Measurements from ENCODE around the gene SCYGR2.

Gene SCYGR2

DNA sequence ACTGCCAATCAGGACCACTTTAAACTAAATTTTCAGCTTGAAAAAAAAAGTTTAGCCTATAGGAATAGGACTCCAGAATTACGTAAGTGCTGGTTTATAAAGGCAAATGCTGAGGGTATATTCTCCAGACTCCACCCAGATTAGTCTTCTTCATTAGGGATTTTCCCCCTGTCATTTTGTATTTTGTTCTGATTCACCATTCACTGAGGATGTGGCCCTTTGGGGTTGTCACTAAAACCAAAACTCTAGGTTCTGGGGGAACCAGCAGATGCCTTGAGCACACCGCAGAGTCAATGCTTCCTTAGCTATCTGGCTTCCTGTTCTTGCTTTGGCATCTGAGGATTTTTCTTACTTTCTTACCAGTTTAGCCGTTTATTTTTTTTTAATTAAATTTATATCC, 29.1 kb downstream of the SCYGR2 start:
- Histone ChIP-seq H3K4me3 (ENCODE audit: low read depth, low read length) (no peak overlapping the region), H3K27ac (no peak overlapping the region), H3K36me3 (replicated peaks) (no peaks in the 10 kb centered on the region), H3K27me3 (replicated peaks) (no peaks in the 10 kb centered on the region)
- in situ Hi-C loops (cut with HindIII; ENCODE audit: low pct_ligation_motif_present, low sequenced_read_pairs) = no loop called here
- TF ChIP-seq, protein P1, sequence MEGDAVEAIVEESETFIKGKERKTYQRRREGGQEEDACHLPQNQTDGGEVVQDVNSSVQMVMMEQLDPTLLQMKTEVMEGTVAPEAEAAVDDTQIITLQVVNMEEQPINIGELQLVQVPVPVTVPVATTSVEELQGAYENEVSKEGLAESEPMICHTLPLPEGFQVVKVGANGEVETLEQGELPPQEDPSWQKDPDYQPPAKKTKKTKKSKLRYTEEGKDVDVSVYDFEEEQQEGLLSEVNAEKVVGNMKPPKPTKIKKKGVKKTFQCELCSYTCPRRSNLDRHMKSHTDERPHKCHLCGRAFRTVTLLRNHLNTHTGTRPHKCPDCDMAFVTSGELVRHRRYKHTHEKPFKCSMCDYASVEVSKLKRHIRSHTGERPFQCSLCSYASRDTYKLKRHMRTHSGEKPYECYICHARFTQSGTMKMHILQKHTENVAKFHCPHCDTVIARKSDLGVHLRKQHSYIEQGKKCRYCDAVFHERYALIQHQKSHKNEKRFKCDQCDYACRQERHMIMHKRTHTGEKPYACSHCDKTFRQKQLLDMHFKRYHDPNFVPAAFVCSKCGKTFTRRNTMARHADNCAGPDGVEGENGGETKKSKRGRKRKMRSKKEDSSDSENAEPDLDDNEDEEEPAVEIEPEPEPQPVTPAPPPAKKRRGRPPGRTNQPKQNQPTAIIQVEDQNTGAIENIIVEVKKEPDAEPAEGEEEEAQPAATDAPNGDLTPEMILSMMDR (IDR thresholded peaks at IDR 0.05; ENCODE audit: low read depth, low read length, missing control alignments) = no peak
- no peak for DNase-seq

DNA sequence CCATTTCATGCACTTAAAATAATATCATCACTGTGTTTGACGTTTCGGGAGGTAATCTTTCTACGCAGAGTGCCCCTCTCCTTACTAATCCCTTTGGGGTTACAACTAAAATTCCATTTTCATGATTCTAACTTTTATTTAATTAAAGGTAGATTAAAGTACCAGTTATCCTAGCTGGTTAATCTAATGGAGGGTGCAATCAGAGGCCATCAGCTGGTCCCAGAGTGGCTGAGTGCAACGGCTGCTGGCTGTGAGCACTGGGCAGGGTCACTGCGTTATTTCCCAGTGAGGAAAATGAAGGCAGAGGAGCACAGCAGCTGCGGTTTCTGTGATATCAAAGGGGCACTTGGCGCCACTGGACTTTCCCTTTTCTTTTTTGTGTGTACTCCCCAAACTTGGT, 30.7 kb downstream of the SCYGR2 start:
- Histone ChIP-seq H3K4me3 (ENCODE audit: low read depth, low read length) (no peak overlapping the region), H3K27ac (no peak overlapping the region), H3K36me3 (replicated peaks) (no peaks in the 10 kb centered on the region), H3K27me3 (replicated peaks) (no peaks in the 10 kb centered on the region)
- in situ Hi-C loops (cut with HindIII; ENCODE audit: low pct_ligation_motif_present, low sequenced_read_pairs) = no loop called here
- TF ChIP-seq, protein P1 (IDR thresholded peaks at IDR 0.05; ENCODE audit: low read depth, low read length, missing control alignments) = no peak
- DNase-seq = no peak

DNA sequence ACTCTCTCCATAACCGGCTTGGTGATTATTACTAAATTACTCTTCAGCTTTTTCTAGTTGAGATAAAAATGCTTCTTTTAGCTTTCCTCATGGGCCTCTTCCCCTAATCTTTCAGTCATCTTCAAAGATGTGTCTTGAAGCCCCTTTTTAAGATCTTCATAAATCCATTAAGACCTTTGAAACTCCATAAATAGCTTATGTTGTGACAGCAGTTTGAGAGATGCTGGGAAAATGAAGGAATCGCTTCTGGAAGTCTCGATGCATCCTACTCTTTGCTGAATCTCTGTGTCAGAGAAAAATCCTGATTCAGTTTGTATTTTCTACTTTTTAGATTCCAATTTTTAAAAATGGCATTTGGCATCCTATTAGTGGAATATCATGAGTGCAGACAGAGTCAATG, 31.6 kb downstream of the SCYGR2 start:
- TF ChIP-seq, protein P1 (IDR thresholded peaks at IDR 0.05; ENCODE audit: low read depth, low read length, missing control alignments) = no peak
- no peak overlapping the region for H3K4me3 ChIP-seq (ENCODE audit: low read depth, low read length)
- in situ Hi-C loops (cut with HindIII; ENCODE audit: low pct_ligation_motif_present, low sequenced_read_pairs) = no loop called here

DNA sequence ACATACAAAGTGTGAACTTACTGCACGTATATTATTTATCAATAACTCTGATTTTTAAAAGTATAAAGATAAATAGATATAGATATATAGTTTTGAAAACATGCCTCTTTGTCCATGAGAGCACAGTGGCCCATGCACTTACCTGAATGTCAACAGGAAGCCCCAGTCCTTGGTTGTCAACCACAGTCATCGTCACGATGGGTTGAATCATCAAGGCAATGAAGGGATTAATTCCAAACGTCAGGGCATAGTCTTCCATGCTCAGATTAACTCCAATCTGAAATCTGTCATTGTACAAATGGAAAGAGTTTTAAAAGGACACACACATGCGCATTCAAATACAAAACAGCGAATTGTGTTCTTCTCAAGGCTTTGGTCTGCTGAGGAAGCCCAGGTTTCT, 34.1 kb downstream of the SCYGR2 start:
- TF ChIP-seq, protein P1 (IDR thresholded peaks at IDR 0.05; ENCODE audit: low read depth, low read length, missing control alignments) = no peak
- Histone ChIP-seq H3K27me3 (replicated peaks) (no peaks in the 10 kb centered on the region), H3K36me3 (replicated peaks) (no peaks in the 10 kb centered on the region), H3K4me3 (ENCODE audit: low read depth, low read length) (no peak overlapping the region), H3K27ac (no peak overlapping the region)
- in situ Hi-C loops (cut with HindIII; ENCODE audit: low pct_ligation_motif_present, low sequenced_read_pairs) = no loop called here
- no peak for DNase-seq

More for the DNA sequence above, 31.6 kb downstream of the SCYGR2 start:
- Histone ChIP-seq H3K36me3 (replicated peaks) (no peaks in the 10 kb centered on the region), H3K27me3 (replicated peaks) (no peaks in the 10 kb centered on the region), H3K27ac (no peak overlapping the region)
- DNase-seq = no peak

DNA sequence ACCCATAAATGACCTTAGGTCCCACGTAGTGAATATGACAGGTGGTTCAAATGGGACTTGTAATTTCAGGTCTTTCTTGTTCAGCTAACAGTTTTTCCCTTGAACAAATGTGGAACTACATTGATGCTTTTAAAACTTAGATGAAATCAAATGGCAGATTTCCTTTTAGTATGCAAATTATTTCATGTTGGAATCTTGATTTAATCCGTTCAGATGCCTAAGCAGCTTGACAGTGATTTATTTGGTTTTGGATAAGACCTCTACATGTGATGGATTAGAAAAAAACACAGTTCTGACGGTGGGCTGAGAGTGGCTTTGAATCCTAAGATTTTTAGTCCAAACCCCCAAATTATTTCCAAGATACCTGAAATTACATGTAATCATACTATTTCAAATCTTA, 35.5 kb downstream of the SCYGR2 start:
- no peak for DNase-seq
- Histone ChIP-seq H3K27ac (no peak overlapping the region), H3K4me3 (ENCODE audit: low read depth, low read length) (no peak overlapping the region), H3K27me3 (replicated peaks) (no peaks in the 10 kb centered on the region), H3K36me3 (replicated peaks) (no peaks in the 10 kb centered on the region)
- in situ Hi-C loops (cut with HindIII; ENCODE audit: low pct_ligation_motif_present, low sequenced_read_pairs) = no loop called here
- TF ChIP-seq, protein P1 (IDR thresholded peaks at IDR 0.05; ENCODE audit: low read depth, low read length, missing control alignments) = no peak

DNA sequence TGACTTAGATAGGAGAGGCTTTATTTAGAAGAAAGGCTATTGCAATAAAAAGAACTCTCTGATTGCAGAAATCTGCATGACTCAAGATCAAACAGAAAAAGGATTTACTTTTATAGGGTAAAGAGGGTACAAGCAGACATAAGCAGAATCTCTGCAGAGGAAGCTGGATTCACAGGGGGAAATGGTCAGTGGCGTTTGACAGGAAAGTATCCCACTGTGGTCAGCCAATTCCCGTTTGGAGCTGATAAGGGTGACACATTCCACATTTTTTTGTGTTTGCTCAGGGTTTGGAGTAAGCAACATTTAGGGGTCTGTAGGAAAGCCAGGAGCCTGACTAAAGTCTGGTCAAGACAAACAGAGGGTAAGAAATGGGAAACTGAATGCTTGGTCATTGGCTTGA, 44.0 kb downstream of the SCYGR2 start:
- in situ Hi-C loops (cut with HindIII; ENCODE audit: low pct_ligation_motif_present, low sequenced_read_pairs) = no loop called here
- peak; percentile 13 for DNase-seq

More for the DNA sequence above, 44.0 kb downstream of the SCYGR2 start:
- Histone ChIP-seq H3K27ac (no peak overlapping the region), H3K36me3 (replicated peaks) (no peaks in the 10 kb centered on the region), H3K27me3 (replicated peaks) (no peaks in the 10 kb centered on the region), H3K4me3 (ENCODE audit: low read depth, low read length) (no peak overlapping the region)
- TF ChIP-seq, protein P1 (IDR thresholded peaks at IDR 0.05; ENCODE audit: low read depth, low read length, missing control alignments) = no peak

Measured in brain microvascular endothelial cell (primary cell).